HepG2 (cell line): ENCODE measurements around the gene RWDD4. TPM values are rescaled to one million over a fixed set of nuclear protein-coding genes. Genes with fewer than 3 reads are reported as not detected.

Experiments used
- CCDC6 ChIP-seq: sonication (generic); formaldehyde crosslinking; IDR thresholded peaks from 2 replicates; pipeline ENCODE4 v1.8.1; 2022; ENCODE audit warnings: mild to moderate bottlenecking, missing genetic modification reagents, moderate library complexity
- ETV6 ChIP-seq: sonication (generic); formaldehyde crosslinking; conservative IDR thresholded peaks from 2 replicates; pipeline ENCODE4 v1.4.0; 2020; ENCODE audit warnings: missing genetic modification reagents
- HDAC1 ChIP-seq: sonication (generic); formaldehyde crosslinking; IDR thresholded peaks from 2 replicates; pipeline ENCODE4 v1.5.1; 2020; ENCODE audit warnings: mild to moderate bottlenecking, missing genetic modification reagents
- HOXA3 ChIP-seq: sonication (generic); formaldehyde crosslinking; IDR thresholded peaks from 2 replicates; pipeline ENCODE4 v1.5.0; 2020; ENCODE audit warnings: missing genetic modification reagents
- RFX3 ChIP-seq: IDR thresholded peaks from 2 replicates; pipeline ENCODE4 v1.6.1; 2016; ENCODE audit warnings: missing biosample characterization, missing genetic modification reagents
- YEATS4 ChIP-seq: sonication (generic); formaldehyde crosslinking; IDR thresholded peaks from 2 replicates; pipeline ENCODE4 v1.4.0; 2020; ENCODE audit warnings: missing genetic modification reagents, borderline replicate concordance
- ZNF256 ChIP-seq: sonication (generic); formaldehyde crosslinking; conservative IDR thresholded peaks from 2 replicates; pipeline ENCODE4 v1.4.0; 2020; ENCODE audit warnings: missing genetic modification reagents
- ZSCAN29 ChIP-seq: sonication (generic); formaldehyde crosslinking; conservative IDR thresholded peaks from 2 replicates; pipeline ENCODE4 v1.4.0; 2020; ENCODE audit warnings: mild to moderate bottlenecking, missing genetic modification reagents
- polyA plus RNA-seq, 8 experiments: library from polyadenylated mRNA; depleted of rRNA in 3 of 8; stranded (reverse) in 7 of 8; unstranded in 1 of 8; fragments of >200 nt; fragmentation: Illumina TruSeq in 4 of 8; extraction: Trizol in 4 of 8; gene quantifications; 2 replicates each; pipeline versions ENCODE4 v1.2.1 to v1.2.3, GENCODE V29; 2011 to 2016; ENCODE audit warnings: low read depth in 4 of 8, missing spikeins in 1 of 8, mixed read lengths in 1 of 8; ENCODE audit not compliant: insufficient read depth in 1 of 8
- total RNA-seq, 5 experiments: library from RNA; depleted of rRNA; stranded (reverse); fragments of >200 nt; fragmentation: Illumina TruSeq; extraction: Trizol; gene quantifications; 2 replicates each; pipeline ENCODE4 v1.2.3, GENCODE V29; 2016; ENCODE audit warnings: low read depth in 1 of 5
- TF ChIP-seq, protein P1 (sequence below): sonication (generic); formaldehyde crosslinking; conservative IDR thresholded peaks from 2 replicates; pipeline ENCODE4 v1.8.0; 2022; ENCODE audit warnings: low read depth, missing genetic modification reagents
- TF ChIP-seq, protein P2 (sequence below): fragments of 450-650 bp; IDR thresholded peaks from 2 replicates; pipeline ENCODE4 v1.6.1; 2017
- TF ChIP-seq, protein P3 (sequence below): sonication (generic); formaldehyde crosslinking; IDR thresholded peaks from 2 replicates; pipeline ENCODE4 v1.5.0; 2020; ENCODE audit warnings: mild to moderate bottlenecking, missing genetic modification reagents, borderline replicate concordance
- TF ChIP-seq, protein P4 (sequence below): sonication (generic); formaldehyde crosslinking; IDR thresholded peaks from 2 replicates; pipeline ENCODE4 v1.8.0; 2022; ENCODE audit warnings: mild to moderate bottlenecking, missing genetic modification reagents; ENCODE audit not compliant: insufficient replicate concordance
- TF ChIP-seq, protein P5 (sequence below), 2 experiments: sonication (generic) in 1 of 2; formaldehyde crosslinking in 1 of 2; IDR thresholded peaks; 2 replicates each; pipeline versions ENCODE4 v1.4.0 to v1.6.1; 2016 to 2020; ENCODE audit warnings: borderline replicate concordance in 1 of 2, low read depth in 1 of 2, mild to moderate bottlenecking in 1 of 2, missing genetic modification reagents in 1 of 2
- TF ChIP-seq, protein P6 (sequence below): IDR thresholded peaks from 2 replicates; pipeline ENCODE4 v1.6.1; 2012; ENCODE audit warnings: inconsistent platforms

RWDD4 gene
- total and polyA plus RNA-seq, 2 of the 13 experiments (the other 11 are each of a cell fraction or from before 2014, with no cell fraction given): 10.2 to 25.4 TPM

DNA sequence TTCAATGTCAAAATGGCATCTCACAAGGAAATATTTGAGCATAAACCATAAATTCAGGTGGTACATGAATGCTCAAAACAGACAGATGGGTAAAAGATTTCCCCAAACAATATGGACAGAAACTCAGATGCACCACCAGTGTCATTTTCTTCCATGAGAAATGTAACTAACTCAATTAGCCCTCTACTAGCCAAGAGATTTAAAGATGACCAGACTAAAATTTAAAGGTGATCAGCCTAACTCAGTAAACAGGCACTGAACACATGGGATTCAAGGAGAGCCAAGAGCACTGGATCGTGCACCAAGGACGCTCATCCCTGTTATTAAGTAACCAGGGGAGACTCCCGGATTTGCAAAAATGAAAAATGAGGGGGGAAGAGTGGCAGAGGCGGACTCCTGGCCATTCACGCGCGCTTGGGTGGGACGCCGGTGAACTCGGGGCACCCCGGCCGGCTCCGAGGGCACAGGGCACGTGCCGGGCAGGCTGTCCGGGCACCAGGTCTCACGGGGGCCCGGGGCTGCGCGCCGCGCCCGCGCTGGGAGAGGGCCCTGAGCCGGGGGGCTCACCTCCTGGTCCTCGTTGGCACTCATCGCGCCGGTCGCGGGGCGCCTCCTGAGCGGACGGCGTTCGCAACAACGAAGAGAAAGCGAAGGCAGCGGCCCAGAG lies 490 bp downstream of the RWDD4 start (continued):
- TF ChIP-seq, protein P1, sequence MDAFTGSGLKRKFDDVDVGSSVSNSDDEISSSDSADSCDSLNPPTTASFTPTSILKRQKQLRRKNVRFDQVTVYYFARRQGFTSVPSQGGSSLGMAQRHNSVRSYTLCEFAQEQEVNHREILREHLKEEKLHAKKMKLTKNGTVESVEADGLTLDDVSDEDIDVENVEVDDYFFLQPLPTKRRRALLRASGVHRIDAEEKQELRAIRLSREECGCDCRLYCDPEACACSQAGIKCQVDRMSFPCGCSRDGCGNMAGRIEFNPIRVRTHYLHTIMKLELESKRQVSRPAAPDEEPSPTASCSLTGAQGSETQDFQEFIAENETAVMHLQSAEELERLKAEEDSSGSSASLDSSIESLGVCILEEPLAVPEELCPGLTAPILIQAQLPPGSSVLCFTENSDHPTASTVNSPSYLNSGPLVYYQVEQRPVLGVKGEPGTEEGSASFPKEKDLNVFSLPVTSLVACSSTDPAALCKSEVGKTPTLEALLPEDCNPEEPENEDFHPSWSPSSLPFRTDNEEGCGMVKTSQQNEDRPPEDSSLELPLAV: no peak
- TF ChIP-seq ZSCAN29 (CRISPR knock-in tag): peak; percentile 39; the same call in 1 of the 2 replicates
- TF ChIP-seq, protein P2, sequence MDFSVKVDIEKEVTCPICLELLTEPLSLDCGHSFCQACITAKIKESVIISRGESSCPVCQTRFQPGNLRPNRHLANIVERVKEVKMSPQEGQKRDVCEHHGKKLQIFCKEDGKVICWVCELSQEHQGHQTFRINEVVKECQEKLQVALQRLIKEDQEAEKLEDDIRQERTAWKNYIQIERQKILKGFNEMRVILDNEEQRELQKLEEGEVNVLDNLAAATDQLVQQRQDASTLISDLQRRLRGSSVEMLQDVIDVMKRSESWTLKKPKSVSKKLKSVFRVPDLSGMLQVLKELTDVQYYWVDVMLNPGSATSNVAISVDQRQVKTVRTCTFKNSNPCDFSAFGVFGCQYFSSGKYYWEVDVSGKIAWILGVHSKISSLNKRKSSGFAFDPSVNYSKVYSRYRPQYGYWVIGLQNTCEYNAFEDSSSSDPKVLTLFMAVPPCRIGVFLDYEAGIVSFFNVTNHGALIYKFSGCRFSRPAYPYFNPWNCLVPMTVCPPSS: no peak
- no peak for TF ChIP-seq HDAC1 (CRISPR knock-in tag)
- TF ChIP-seq ZNF256: 0 out of 2 replicates have a peak, but pooled peaks have one; percentile 5
- peak; percentile 34; the same call in 1 of the 2 replicates for TF ChIP-seq RFX3 (CRISPR knock-in tag)
- TF ChIP-seq CCDC6 (CRISPR knock-in tag): 0 out of 2 replicates have a peak, but pooled peaks have one; percentile 22
- peak; percentile 6; the same call in 1 of the 2 replicates for TF ChIP-seq HOXA3 (CRISPR knock-in tag)
- TF ChIP-seq, protein P3, sequence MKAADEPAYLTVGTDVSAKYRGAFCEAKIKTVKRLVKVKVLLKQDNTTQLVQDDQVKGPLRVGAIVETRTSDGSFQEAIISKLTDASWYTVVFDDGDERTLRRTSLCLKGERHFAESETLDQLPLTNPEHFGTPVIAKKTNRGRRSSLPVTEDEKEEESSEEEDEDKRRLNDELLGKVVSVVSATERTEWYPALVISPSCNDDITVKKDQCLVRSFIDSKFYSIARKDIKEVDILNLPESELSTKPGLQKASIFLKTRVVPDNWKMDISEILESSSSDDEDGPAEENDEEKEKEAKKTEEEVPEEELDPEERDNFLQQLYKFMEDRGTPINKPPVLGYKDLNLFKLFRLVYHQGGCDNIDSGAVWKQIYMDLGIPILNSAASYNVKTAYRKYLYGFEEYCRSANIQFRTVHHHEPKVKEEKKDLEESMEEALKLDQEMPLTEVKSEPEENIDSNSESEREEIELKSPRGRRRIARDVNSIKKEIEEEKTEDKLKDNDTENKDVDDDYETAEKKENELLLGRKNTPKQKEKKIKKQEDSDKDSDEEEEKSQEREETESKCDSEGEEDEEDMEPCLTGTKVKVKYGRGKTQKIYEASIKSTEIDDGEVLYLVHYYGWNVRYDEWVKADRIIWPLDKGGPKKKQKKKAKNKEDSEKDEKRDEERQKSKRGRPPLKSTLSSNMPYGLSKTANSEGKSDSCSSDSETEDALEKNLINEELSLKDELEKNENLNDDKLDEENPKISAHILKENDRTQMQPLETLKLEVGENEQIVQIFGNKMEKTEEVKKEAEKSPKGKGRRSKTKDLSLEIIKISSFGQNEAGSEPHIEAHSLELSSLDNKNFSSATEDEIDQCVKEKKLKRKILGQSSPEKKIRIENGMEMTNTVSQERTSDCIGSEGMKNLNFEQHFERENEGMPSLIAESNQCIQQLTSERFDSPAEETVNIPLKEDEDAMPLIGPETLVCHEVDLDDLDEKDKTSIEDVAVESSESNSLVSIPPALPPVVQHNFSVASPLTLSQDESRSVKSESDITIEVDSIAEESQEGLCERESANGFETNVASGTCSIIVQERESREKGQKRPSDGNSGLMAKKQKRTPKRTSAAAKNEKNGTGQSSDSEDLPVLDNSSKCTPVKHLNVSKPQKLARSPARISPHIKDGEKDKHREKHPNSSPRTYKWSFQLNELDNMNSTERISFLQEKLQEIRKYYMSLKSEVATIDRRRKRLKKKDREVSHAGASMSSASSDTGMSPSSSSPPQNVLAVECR (CRISPR knock-in tag): peak; percentile 92; the same call in 1 of the 2 replicates
- TF ChIP-seq, protein P4, sequence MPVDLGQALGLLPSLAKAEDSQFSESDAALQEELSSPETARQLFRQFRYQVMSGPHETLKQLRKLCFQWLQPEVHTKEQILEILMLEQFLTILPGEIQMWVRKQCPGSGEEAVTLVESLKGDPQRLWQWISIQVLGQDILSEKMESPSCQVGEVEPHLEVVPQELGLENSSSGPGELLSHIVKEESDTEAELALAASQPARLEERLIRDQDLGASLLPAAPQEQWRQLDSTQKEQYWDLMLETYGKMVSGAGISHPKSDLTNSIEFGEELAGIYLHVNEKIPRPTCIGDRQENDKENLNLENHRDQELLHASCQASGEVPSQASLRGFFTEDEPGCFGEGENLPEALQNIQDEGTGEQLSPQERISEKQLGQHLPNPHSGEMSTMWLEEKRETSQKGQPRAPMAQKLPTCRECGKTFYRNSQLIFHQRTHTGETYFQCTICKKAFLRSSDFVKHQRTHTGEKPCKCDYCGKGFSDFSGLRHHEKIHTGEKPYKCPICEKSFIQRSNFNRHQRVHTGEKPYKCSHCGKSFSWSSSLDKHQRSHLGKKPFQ (CRISPR knock-in tag): no peak
- TF ChIP-seq YEATS4 (CRISPR knock-in tag): 0 out of 2 replicates have a peak, but pooled peaks have one; percentile 8
- TF ChIP-seq, protein P5, sequence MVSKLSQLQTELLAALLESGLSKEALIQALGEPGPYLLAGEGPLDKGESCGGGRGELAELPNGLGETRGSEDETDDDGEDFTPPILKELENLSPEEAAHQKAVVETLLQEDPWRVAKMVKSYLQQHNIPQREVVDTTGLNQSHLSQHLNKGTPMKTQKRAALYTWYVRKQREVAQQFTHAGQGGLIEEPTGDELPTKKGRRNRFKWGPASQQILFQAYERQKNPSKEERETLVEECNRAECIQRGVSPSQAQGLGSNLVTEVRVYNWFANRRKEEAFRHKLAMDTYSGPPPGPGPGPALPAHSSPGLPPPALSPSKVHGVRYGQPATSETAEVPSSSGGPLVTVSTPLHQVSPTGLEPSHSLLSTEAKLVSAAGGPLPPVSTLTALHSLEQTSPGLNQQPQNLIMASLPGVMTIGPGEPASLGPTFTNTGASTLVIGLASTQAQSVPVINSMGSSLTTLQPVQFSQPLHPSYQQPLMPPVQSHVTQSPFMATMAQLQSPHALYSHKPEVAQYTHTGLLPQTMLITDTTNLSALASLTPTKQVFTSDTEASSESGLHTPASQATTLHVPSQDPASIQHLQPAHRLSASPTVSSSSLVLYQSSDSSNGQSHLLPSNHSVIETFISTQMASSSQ (IDR thresholded peaks at IDR 0.05; ENCODE audit: low read depth): no peak; the same call in 1 of the 2 replicates
- TF ChIP-seq, protein P5 (CRISPR knock-in tag; IDR thresholded peaks at IDR 0.05; ENCODE audit: borderline replicate concordance): no peak
- TF ChIP-seq, protein P6, sequence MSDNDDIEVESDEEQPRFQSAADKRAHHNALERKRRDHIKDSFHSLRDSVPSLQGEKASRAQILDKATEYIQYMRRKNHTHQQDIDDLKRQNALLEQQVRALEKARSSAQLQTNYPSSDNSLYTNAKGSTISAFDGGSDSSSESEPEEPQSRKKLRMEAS: peak; percentile 64; the same call in 1 of the 2 replicates
- 0 out of 2 replicates have a peak, but pooled peaks have one; percentile 27 for TF ChIP-seq ETV6 (CRISPR knock-in tag)
